A673 (cell line): Measurements from ENCODE around the gene PLEKHG4. TPM values are rescaled to one million over a fixed set of nuclear protein-coding genes. Genes with fewer than 3 reads are reported as not detected.

Source experiments
- BruUV-seq: library from RNA; stranded (reverse); fragments of 400-500 nt; replicated peaks from 2 replicates; lab custom pipeline; 2021; lab: Mats Ljungman, UMichigan
- CTCF ChIA-PET: fragments of 300-600 bp; sonication (Branson Sonifier 250); formaldehyde crosslinking; loops from one replicate; lab custom pipeline; 2022; ENCODE audit warnings: antibody characterized with exemption; lab: Charles Lee
- POLR2A ChIA-PET: fragments of 300-600 bp; sonication (Branson Sonifier 250); formaldehyde crosslinking; loops from one replicate; lab custom pipeline; 2022; ENCODE audit warnings: antibody characterized with exemption; ENCODE audit not compliant: low non-redundant PET; lab: Charles Lee
- DNase-seq: peaks from one replicate; pipeline ENCODE4 v3.0.0-alpha.2; 2015; ENCODE audit warnings: low spot score
- H3K27ac ChIP-seq: fragments of 200-600 bp; sonication (generic); 2 replicates; pipeline ENCODE4 v1.5.1; 2016; ENCODE audit warnings: mixed run types, low read depth, mild to moderate bottlenecking, mixed read lengths, antibody characterized with exemption, low read length; ENCODE audit not compliant: poor library complexity, severe bottlenecking
- H3K27me3 ChIP-seq: fragments of 200-600 bp; sonication (generic); replicated peaks from 2 replicates; pipeline ENCODE4 v1.6.1; 2017; ENCODE audit warnings: mixed run types, low read depth, mild to moderate bottlenecking, mixed read lengths, antibody characterized with exemption, low read length; ENCODE audit not compliant: insufficient read depth, poor library complexity
- H3K36me3 ChIP-seq: fragments of 200-600 bp; sonication (generic); 2 replicates; pipeline ENCODE4 v1.6.1; 2016; ENCODE audit warnings: mixed run types, mild to moderate bottlenecking, mixed read lengths, antibody characterized with exemption, low read length; ENCODE audit not compliant: insufficient read depth, poor library complexity, severe bottlenecking
- H3K4me1 ChIP-seq: fragments of 200-600 bp; sonication (generic); 2 replicates; pipeline ENCODE4 v1.6.1; 2017; ENCODE audit warnings: mixed run types, mild to moderate bottlenecking, mixed read lengths, antibody characterized with exemption, low read length; ENCODE audit not compliant: insufficient read depth, poor library complexity, severe bottlenecking
- H3K4me3 ChIP-seq: fragments of 200-600 bp; sonication (generic); 2 replicates; pipeline ENCODE4 v1.5.1; 2016; ENCODE audit warnings: low read depth, mixed run types, mild to moderate bottlenecking, mixed read lengths, low read length; ENCODE audit not compliant: poor library complexity, severe bottlenecking
- H3K9me3 ChIP-seq: fragments of 200-600 bp; sonication (generic); 2 replicates; pipeline ENCODE4 v1.6.1; 2016; ENCODE audit warnings: mixed run types, low read depth, mild to moderate bottlenecking, mixed read lengths, antibody characterized with exemption, low read length; ENCODE audit not compliant: poor library complexity, severe bottlenecking
- EZH2 ChIP-seq: fragments of 200-600 bp; sonication (generic); IDR thresholded peaks from 2 replicates; pipeline ENCODE4 v1.6.1; 2017; ENCODE audit warnings: borderline replicate concordance, low read depth, mild to moderate bottlenecking, mixed read lengths, antibody characterized with exemption, low read length; ENCODE audit not compliant: poor library complexity, severe bottlenecking
- intact Hi-C: fragments of 100-400 bp; cut with micrococcal nuclease; formaldehyde crosslinking; loops from one replicate; pipeline ENCODE4 v1.10.0; 2022; ENCODE audit not compliant: unreplicated experiment
- total RNA-seq: library from RNA; stranded (reverse); gene quantifications from 2 replicates; pipeline ENCODE4 v1.2.3, GENCODE V29; 2021
- TF ChIP-seq, protein P1 (sequence below): fragments of 300-800, 200-600 bp; sonication (generic); conservative IDR thresholded peaks from 2 replicates; pipeline ENCODE4 v1.5.1; 2017; ENCODE audit warnings: low read depth, mild to moderate bottlenecking, antibody characterized with exemption, low read length, moderate library complexity, mixed read lengths

The PLEKHG4 gene
- total RNA-seq, 1 experiment from 2014 or later: 5.8 TPM

DNA sequence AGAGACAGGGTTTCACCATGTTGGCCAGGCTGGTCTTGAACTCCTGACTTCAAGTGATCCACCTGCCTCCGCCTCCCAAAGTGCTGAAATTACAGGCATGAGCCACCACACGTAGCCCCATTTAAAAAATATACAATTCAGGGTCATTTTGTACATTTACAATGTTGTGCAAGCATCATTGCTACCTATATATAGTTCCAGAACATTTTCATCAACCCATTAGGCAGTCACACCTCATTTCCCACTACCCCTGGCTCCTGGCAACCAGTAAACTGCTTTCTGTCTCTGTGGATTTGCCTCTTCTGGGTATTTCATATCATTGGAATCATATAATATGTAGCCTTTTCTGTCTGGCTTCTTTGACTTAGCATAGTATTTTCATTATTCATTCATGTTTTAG is 54.0 kb downstream of the PLEKHG4 start:
- CTCF ChIA-PET: no interaction called here
- H3K4me3 ChIP-seq: no peak overlapping the region
- TF ChIP-seq EZH2: no peak
- TF ChIP-seq, protein P1, sequence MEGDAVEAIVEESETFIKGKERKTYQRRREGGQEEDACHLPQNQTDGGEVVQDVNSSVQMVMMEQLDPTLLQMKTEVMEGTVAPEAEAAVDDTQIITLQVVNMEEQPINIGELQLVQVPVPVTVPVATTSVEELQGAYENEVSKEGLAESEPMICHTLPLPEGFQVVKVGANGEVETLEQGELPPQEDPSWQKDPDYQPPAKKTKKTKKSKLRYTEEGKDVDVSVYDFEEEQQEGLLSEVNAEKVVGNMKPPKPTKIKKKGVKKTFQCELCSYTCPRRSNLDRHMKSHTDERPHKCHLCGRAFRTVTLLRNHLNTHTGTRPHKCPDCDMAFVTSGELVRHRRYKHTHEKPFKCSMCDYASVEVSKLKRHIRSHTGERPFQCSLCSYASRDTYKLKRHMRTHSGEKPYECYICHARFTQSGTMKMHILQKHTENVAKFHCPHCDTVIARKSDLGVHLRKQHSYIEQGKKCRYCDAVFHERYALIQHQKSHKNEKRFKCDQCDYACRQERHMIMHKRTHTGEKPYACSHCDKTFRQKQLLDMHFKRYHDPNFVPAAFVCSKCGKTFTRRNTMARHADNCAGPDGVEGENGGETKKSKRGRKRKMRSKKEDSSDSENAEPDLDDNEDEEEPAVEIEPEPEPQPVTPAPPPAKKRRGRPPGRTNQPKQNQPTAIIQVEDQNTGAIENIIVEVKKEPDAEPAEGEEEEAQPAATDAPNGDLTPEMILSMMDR: no peak
- intact Hi-C loops: no loop called here
- DNase-seq: no peak
- POLR2A ChIA-PET: no interaction called here
- H3K4me1 ChIP-seq: no peaks in the 10 kb centered on the region
- no TSS peak for BruUV-seq
- H3K27me3 ChIP-seq: no peaks in the 10 kb centered on the region
- H3K9me3 ChIP-seq: no peaks in the 10 kb centered on the region
- H3K27ac ChIP-seq: no peak overlapping the region
- H3K36me3 ChIP-seq: no peaks in the 10 kb centered on the region

DNA sequence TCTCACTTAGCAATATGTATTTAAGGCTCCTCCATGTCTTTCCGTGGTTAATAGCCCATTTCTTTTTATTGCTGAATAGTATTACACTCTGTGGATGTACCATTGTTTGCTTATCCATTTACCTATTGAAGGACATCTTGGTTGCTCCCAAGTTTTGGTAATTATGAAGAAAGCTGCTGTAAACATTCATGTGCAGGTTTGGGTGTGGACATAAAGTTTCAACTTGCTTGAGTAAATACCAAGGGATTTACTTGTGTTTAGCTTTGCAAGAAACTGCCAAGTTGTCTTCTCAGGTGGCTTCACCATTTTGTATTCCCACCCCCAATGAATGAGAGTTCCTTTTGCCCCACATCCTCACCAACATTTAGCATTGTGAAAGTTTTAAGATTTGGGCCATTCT is 56.8 kb downstream of the PLEKHG4 start:
- Histone ChIP-seq H3K4me3 (no peak overlapping the region), H3K27me3 (no peaks in the 10 kb centered on the region), H3K9me3 (no peaks in the 10 kb centered on the region), H3K36me3 (no peaks in the 10 kb centered on the region), H3K4me1 (no peaks in the 10 kb centered on the region), H3K27ac (no peak overlapping the region)
- ChIA-PET CTCF (no interaction called here), POLR2A (no interaction called here)
- no TSS peak for BruUV-seq
- DNase-seq: no peak
- intact Hi-C loops: no loop called here
- TF ChIP-seq, protein P1: no peak
- TF ChIP-seq EZH2: no peak

DNA sequence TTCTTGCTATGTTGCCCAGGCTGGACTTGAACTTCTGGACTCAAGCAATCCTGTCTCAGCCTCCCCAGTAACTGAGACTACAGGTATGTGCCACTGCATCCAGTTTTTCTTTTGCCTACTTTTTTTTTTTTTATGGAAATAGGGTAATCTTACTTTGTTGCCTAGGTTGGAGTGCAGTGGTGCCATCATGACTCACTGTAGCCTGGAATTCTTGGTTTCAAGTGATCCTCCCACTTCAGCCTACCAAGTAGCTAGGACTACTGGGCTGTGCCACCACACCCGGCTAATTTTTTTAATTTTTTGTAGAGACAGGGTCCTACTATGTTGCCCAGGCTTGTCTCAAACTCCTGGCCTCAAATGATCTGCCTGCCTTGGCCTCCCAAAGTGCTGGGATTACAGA is 57.3 kb downstream of the PLEKHG4 start:
- Histone ChIP-seq H3K4me3 (no peak overlapping the region), H3K27ac (no peak overlapping the region), H3K4me1 (no peaks in the 10 kb centered on the region), H3K27me3 (no peaks in the 10 kb centered on the region), H3K36me3 (no peaks in the 10 kb centered on the region), H3K9me3 (no peaks in the 10 kb centered on the region)
- CTCF ChIA-PET: no interaction called here
- no TSS peak for BruUV-seq
- intact Hi-C loops: no loop called here
- TF ChIP-seq, protein P1: no peak
- no peak for TF ChIP-seq EZH2
- POLR2A ChIA-PET: no interaction called here
- DNase-seq: no peak

Other genes with a start within 250 kb of the PLEKHG4 start
- gene PHAF1, start 169.6 kb upstream of the PLEKHG4 start, total RNA-seq: 23.2 and 23.5 TPM in 2 replicates
- 11.5 and 13.8 TPM in 2 replicates for gene B3GNT9, start 128.5 kb upstream of the PLEKHG4 start, total RNA-seq
- gene TRADD, start 119.6 kb upstream of the PLEKHG4 start, total RNA-seq: 7.7 and 10.8 TPM in 2 replicates
- 8.3 and 13.8 TPM in 2 replicates for gene FBXL8, start 119.6 kb upstream of the PLEKHG4 start, total RNA-seq
- gene HSF4, start 114.8 kb upstream of the PLEKHG4 start, total RNA-seq: 13.9 and 20.2 TPM in 2 replicates
- 15.3 and 16.4 TPM in 2 replicates for gene NOL3, start 109.0 kb upstream of the PLEKHG4 start, total RNA-seq
- 33.9 and 36.8 TPM in 2 replicates for gene MATCAP1, start 95.6 kb upstream of the PLEKHG4 start, total RNA-seq
- gene EXOC3L1, start 89.4 kb upstream of the PLEKHG4 start, total RNA-seq: 0.32 and 0.42 TPM in 2 replicates
- gene E2F4, start 87.4 kb upstream of the PLEKHG4 start, total RNA-seq: 77.4 and 96.0 TPM in 2 replicates
- gene ELMO3, start 80.4 kb upstream of the PLEKHG4 start, total RNA-seq: 3.3 and 4.7 TPM in 2 replicates
- gene TMEM208, start 52.4 kb upstream of the PLEKHG4 start, total RNA-seq: 30.4 and 38.2 TPM in 2 replicates
- 94.9 and 96.4 TPM in 2 replicates for gene FHOD1, start 32.1 kb upstream of the PLEKHG4 start, total RNA-seq
- 2.4 and 3.6 TPM in 2 replicates for gene SLC9A5, start 30.6 kb upstream of the PLEKHG4 start, total RNA-seq
- gene KCTD19, start 47.2 kb downstream of the PLEKHG4 start, total RNA-seq: 0.32 TPM in 1 of 2 replicates, not detected in the other
- not detected in 2 replicates for gene LRRC36, start 47.3 kb downstream of the PLEKHG4 start, total RNA-seq
- gene TPPP3, start 114.0 kb downstream of the PLEKHG4 start, total RNA-seq: 0.28 and 0.31 TPM in 2 replicates
- 5.3 and 6.8 TPM in 2 replicates for gene ZDHHC1, start 136.9 kb downstream of the PLEKHG4 start, total RNA-seq
- 1.6 and 2.3 TPM in 2 replicates for gene HSD11B2, start 151.6 kb downstream of the PLEKHG4 start, total RNA-seq
- gene ATP6V0D1, start 201.6 kb downstream of the PLEKHG4 start, total RNA-seq: 56.5 and 63.9 TPM in 2 replicates
- not detected in 2 replicates for gene AGRP, start 204.0 kb downstream of the PLEKHG4 start, total RNA-seq
- gene RIPOR1, start 249.3 kb downstream of the PLEKHG4 start, total RNA-seq: 22.9 and 29.0 TPM in 2 replicates